Fibroblast of lung (primary cell): Measurements from ENCODE around the gene RPS6KC1.

Experiments used
- EZH2 ChIP-seq: IDR thresholded peaks from 2 replicates; pipeline ENCODE4 v1.5.1; 2012; ENCODE audit warnings: low read length, control low read depth, mild to moderate bottlenecking; ENCODE audit errors: missing control alignments
- TF ChIP-seq, protein P1 (sequence below), 2 donors: IDR thresholded peaks in 1 of 2; conservative IDR thresholded peaks in 1 of 2; 1 replicate in 1 of 2; 2 replicates in 1 of 2; pipeline ENCODE4 v1.5.1; 2011 to 2012; ENCODE audit warnings: low read length in 2 of 2, control low read depth in 1 of 2, inconsistent platforms in 1 of 2, low read depth in 1 of 2, mild to moderate bottlenecking in 1 of 2

DNA sequence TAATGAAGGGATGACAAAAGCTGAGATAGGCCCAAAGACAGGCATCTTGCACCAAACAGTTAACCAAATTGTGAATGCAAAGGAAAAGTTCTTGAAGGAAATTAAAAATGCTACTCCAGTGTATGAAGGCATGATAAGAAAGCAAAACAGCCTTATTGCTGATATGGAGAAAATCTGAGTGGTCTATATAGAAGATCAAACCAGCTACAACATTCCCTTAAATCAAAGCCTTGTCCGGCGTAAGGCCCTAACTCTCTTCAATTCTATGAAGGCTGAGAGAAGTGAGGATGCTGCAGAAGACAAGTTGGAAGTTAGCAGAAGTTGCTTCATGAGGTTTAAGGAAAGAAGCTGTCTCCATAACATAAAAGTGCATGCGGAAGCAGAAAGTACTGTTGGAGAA, 31.0 kb upstream of the RPS6KC1 start:
- TF ChIP-seq, protein P1, sequence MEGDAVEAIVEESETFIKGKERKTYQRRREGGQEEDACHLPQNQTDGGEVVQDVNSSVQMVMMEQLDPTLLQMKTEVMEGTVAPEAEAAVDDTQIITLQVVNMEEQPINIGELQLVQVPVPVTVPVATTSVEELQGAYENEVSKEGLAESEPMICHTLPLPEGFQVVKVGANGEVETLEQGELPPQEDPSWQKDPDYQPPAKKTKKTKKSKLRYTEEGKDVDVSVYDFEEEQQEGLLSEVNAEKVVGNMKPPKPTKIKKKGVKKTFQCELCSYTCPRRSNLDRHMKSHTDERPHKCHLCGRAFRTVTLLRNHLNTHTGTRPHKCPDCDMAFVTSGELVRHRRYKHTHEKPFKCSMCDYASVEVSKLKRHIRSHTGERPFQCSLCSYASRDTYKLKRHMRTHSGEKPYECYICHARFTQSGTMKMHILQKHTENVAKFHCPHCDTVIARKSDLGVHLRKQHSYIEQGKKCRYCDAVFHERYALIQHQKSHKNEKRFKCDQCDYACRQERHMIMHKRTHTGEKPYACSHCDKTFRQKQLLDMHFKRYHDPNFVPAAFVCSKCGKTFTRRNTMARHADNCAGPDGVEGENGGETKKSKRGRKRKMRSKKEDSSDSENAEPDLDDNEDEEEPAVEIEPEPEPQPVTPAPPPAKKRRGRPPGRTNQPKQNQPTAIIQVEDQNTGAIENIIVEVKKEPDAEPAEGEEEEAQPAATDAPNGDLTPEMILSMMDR (conservative IDR thresholded peaks at IDR 0.05 in 1 of 2, IDR thresholded peaks at IDR 0.05 in 1 of 2; ENCODE audit: low read depth in 1 of 2, low read length in 2 of 2), result no peak
- TF ChIP-seq EZH2, result no peak
